ENCODE results near the gene UQCC2.

DNA sequence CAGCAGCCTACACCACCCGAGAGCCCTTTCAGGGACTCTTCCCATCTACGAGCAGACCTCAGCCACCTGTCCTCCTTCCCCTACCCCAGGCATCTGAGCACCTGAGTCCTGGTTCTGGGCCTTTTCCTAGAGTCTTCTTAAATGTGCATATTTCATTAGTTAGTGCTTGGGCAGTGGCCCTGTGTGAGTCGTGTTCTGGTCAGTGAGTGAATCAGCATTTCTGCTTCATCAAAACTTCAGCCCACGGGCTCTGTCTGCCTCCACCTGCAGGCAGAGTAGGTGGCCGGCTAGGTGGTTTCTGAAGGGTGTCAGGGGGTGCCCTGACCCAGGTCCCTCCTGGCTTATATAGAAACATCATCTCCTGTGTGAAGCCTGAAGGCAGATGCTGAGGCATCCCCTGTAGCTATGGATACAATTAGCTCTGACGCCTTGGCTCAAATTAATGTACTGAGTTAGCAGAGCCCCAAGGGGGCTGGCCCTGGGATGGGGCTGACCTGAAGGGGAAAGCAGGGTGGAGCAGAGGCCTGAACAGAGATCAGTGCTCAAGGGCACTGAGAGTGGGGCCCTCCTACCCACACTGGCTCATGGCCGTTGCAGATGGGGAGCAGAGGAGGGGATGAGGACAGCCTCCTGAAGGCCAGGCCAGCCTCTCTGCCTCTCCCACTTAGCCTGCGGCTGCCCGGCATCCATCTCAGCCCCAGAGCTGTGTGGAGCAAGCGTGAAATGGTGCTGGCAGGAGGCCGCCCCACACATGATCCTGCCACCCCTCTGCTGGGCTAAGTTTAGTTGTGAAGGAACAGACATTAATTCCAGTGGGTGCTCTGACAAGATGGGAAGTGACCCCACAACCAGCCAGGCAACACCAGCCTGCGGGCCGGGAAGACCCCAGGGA is 21.6 kb upstream of the UQCC2 start:
- TF ChIP-seq POLR2AphosphoS5 (IDR thresholded peaks at IDR 0.05; ENCODE audit: low read depth, low read length) (no peak), EZH2phosphoT487 (IDR thresholded peaks at IDR 0.05; ENCODE audit: borderline replicate concordance, low read depth) (no peak), CTCF (IDR thresholded peaks at IDR 0.05) (no peak), EP300 (IDR thresholded peaks at IDR 0.05; ENCODE audit: borderline replicate concordance in 1 of 2, low read depth in 1 of 2, low read length in 1 of 2) (no peak), YY1 (IDR thresholded peaks at IDR 0.05; ENCODE audit: low read depth) (no peak), IRF3 (IDR thresholded peaks at IDR 0.05; ENCODE audit: low read depth, low read length) (no peak), CHD2 (IDR thresholded peaks at IDR 0.05; ENCODE audit: low read length, partially characterized antibody) (no peak), TAF1 (IDR thresholded peaks at IDR 0.05; ENCODE audit: borderline replicate concordance, low read depth, low read length) (no peak), GABPA (IDR thresholded peaks at IDR 0.05; ENCODE audit: low read depth) (no peak), REST (IDR thresholded peaks at IDR 0.05; ENCODE audit: low read depth, low read length) (no peak)

Measured in SK-N-SH (cell line).